Measurements from ENCODE around the gene EWSR1. TPM values are rescaled to one million over a fixed set of nuclear protein-coding genes. Genes with fewer than 3 reads are reported as not detected.

Gene EWSR1
- total RNA-seq, 1 donor from 2014 or later, result 347 TPM

DNA sequence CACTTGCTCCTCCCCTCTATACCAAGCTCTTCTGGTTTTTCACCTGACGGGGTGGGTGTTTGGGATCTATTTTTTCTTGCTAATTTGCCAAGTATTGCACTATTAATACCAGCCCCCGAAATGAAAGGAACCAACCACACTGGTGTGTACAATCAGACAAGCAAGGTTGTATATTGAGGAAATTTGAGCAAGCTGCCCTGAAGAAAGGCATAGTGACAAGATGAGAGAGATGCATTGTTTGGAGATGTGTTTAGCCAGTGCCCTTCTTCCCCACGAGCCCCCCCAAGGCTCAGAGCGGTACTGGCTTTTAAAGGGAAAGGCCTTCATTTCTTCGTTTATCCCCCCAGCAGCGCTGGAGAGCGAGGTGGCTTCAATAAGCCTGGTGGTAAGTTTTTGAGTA lies 23.1 kb downstream of the EWSR1 start:
- H3K36me3 Mint-ChIP-seq, result peaks cover 49% of the 10 kb centered on the region
- TF ChIP-seq, protein P1, sequence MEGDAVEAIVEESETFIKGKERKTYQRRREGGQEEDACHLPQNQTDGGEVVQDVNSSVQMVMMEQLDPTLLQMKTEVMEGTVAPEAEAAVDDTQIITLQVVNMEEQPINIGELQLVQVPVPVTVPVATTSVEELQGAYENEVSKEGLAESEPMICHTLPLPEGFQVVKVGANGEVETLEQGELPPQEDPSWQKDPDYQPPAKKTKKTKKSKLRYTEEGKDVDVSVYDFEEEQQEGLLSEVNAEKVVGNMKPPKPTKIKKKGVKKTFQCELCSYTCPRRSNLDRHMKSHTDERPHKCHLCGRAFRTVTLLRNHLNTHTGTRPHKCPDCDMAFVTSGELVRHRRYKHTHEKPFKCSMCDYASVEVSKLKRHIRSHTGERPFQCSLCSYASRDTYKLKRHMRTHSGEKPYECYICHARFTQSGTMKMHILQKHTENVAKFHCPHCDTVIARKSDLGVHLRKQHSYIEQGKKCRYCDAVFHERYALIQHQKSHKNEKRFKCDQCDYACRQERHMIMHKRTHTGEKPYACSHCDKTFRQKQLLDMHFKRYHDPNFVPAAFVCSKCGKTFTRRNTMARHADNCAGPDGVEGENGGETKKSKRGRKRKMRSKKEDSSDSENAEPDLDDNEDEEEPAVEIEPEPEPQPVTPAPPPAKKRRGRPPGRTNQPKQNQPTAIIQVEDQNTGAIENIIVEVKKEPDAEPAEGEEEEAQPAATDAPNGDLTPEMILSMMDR (conservative IDR thresholded peaks at IDR 0.05), result peak; percentile 42
- no peaks in the 10 kb centered on the region for H3K9me3 Mint-ChIP-seq
- no peak overlapping the region for H3K27ac Mint-ChIP-seq
- peaks cover 4% of the 10 kb centered on the region for H3K4me1 Mint-ChIP-seq (ENCODE audit: unreplicated experiment)
- H3K27me3 Mint-ChIP-seq, result no peaks in the 10 kb centered on the region
- H3K4me3 Mint-ChIP-seq, result no peak overlapping the region
- no peak for DNase-seq (ENCODE audit: extremely low spot score, unreplicated experiment)

DNA sequence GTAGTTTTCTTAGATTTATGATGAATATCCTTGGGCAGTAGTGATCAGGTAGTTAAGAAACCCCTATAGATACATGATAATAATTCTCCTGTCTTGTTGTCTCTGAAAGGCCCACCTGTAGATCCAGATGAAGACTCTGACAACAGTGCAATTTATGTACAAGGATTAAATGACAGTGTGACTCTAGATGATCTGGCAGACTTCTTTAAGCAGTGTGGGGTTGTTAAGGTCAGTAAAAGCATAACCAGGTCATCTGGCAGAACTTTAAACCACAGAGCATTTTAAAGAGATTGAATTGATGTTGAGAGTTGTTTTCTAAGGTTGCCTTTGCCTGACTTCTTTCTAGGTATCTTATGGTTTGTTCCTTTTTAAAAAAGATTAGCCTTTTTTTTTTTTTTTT lies 24.3 kb downstream of the EWSR1 start:
- no peak overlapping the region for H3K4me3 Mint-ChIP-seq
- no peaks in the 10 kb centered on the region for H3K27me3 Mint-ChIP-seq
- H3K4me1 Mint-ChIP-seq (ENCODE audit: unreplicated experiment), result no peaks in the 10 kb centered on the region
- no peaks in the 10 kb centered on the region for H3K9me3 Mint-ChIP-seq
- no peak for DNase-seq (ENCODE audit: extremely low spot score, unreplicated experiment)
- H3K36me3 Mint-ChIP-seq, result peaks cover 48% of the 10 kb centered on the region
- TF ChIP-seq, protein P1 (conservative IDR thresholded peaks at IDR 0.05), result no peak
- no peak overlapping the region for H3K27ac Mint-ChIP-seq

DNA sequence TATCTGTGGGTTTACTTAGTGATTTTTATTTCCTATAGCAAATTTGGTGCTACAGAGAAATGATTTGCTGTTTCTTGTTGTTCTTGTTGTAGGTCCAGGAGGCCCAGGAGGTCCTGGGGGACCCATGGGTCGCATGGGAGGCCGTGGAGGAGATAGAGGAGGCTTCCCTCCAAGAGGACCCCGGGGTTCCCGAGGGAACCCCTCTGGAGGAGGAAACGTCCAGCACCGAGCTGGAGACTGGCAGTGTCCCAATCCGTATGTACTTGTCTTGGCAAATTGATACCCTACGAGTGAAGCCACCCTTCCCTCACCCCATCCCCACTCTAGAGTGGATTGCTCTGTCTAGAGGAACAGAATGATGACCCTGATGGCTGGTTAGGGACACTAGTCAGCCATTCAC lies 30.6 kb downstream of the EWSR1 start:
- H3K27me3 Mint-ChIP-seq, result no peaks in the 10 kb centered on the region
- TF ChIP-seq, protein P1 (conservative IDR thresholded peaks at IDR 0.05), result no peak
- H3K4me3 Mint-ChIP-seq, result no peak overlapping the region
- no peak for DNase-seq (ENCODE audit: extremely low spot score, unreplicated experiment)
- H3K36me3 Mint-ChIP-seq, result peaks cover 36% of the 10 kb centered on the region
- H3K9me3 Mint-ChIP-seq, result no peaks in the 10 kb centered on the region
- no peak overlapping the region for H3K27ac Mint-ChIP-seq
- H3K4me1 Mint-ChIP-seq (ENCODE audit: unreplicated experiment), result no peaks in the 10 kb centered on the region

- Mint-ChIP-seq H3K27me3 (no peaks in the 10 kb centered on the region), H3K4me3 (no peak overlapping the region), H3K9me3 (no peaks in the 10 kb centered on the region), H3K27ac (peak overlapping the region; percentile 48), H3K36me3 (peaks cover 36% of the 10 kb centered on the region), H3K4me1 (ENCODE audit: unreplicated experiment) (no peaks in the 10 kb centered on the region)
- TF ChIP-seq, protein P1 (conservative IDR thresholded peaks at IDR 0.05), result no peak
- peak; percentile 61 for DNase-seq (ENCODE audit: extremely low spot score, unreplicated experiment)
These were observed 31.2 kb downstream of the EWSR1 start for GRCh38 chr22:29299136-29299900.

- Mint-ChIP-seq H3K27ac (no peak overlapping the region), H3K36me3 (peaks cover 36% of the 10 kb centered on the region), H3K4me3 (no peak overlapping the region), H3K4me1 (ENCODE audit: unreplicated experiment) (no peaks in the 10 kb centered on the region), H3K9me3 (no peaks in the 10 kb centered on the region), H3K27me3 (no peaks in the 10 kb centered on the region)
- DNase-seq (ENCODE audit: extremely low spot score, unreplicated experiment), result no peak
- TF ChIP-seq, protein P1 (conservative IDR thresholded peaks at IDR 0.05), result no peak
These were observed 32.4 kb downstream of the EWSR1 start for GRCh38 chr22:29300467-29300806.

All from type B pancreatic cell (in vitro differentiated cells).